Keratinocyte (primary cell): ENCODE results near the gene MCEMP1.

Experiments used
- EZH2 ChIP-seq: IDR thresholded peaks from one replicate; pipeline ENCODE4 v1.6.1; 2012; ENCODE audit warnings: inconsistent platforms, mild to moderate bottlenecking, low read length, moderate library complexity
- TF ChIP-seq, protein P1 (sequence below), 3 experiments: IDR thresholded peaks in 1 of 3; conservative IDR thresholded peaks in 1 of 3; optimal IDR thresholded peaks in 1 of 3; 2 replicates in 2 of 3; 3 replicates in 1 of 3; pipeline versions ENCODE3 to v1.5.1; 2011; ENCODE audit warnings: low read length in 3 of 3, mild to moderate bottlenecking in 3 of 3, moderate library complexity in 2 of 3, control low read depth in 1 of 3, inconsistent platforms in 1 of 3; ENCODE audit not compliant: insufficient read depth in 2 of 3; ENCODE audit errors: extremely low read depth in 1 of 3

DNA sequence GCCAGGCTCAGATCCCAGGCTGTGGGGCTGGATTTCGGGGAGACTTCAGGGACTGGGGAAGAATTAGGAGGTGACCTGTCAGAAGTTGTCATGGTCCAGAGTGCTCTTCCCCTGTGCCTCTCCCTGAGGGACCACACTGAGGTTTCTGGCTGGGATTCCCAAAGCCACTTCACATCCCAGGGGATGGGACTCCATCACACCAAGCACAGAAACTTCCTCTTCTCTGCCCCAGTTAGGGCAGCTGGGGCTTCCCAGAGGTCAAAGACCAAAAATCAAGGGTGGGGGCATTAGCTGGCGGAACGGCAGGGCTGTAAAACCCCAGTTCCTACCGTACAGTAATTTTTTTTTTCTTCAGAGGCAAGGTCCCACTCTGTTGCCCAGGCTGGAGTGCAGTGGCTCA is 17.6 kb downstream of the MCEMP1 start:
- TF ChIP-seq, protein P1, sequence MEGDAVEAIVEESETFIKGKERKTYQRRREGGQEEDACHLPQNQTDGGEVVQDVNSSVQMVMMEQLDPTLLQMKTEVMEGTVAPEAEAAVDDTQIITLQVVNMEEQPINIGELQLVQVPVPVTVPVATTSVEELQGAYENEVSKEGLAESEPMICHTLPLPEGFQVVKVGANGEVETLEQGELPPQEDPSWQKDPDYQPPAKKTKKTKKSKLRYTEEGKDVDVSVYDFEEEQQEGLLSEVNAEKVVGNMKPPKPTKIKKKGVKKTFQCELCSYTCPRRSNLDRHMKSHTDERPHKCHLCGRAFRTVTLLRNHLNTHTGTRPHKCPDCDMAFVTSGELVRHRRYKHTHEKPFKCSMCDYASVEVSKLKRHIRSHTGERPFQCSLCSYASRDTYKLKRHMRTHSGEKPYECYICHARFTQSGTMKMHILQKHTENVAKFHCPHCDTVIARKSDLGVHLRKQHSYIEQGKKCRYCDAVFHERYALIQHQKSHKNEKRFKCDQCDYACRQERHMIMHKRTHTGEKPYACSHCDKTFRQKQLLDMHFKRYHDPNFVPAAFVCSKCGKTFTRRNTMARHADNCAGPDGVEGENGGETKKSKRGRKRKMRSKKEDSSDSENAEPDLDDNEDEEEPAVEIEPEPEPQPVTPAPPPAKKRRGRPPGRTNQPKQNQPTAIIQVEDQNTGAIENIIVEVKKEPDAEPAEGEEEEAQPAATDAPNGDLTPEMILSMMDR (optimal IDR thresholded peaks at IDR 0.05 in 1 of 3, IDR thresholded peaks at IDR 0.05 in 1 of 3, conservative IDR thresholded peaks at IDR 0.05 in 1 of 3; ENCODE audit: extremely low read depth in 1 of 3, insufficient read depth in 2 of 3, low read length in 3 of 3) = no peak
- TF ChIP-seq EZH2 = no peak
